Vagina (tissue), 2 donors: ENCODE results near the gene GOLGA3. TPM values are rescaled to one million over a fixed set of nuclear protein-coding genes. Genes with fewer than 3 reads are reported as not detected.
"Not testable (repeated sequence)": the region's sequence is repeated elsewhere in the genome, so short reads cannot be mapped to it uniquely, and the experiment has no call there.

Experiments used
- DNase-seq, 2 donors: peaks; one replicate each; pipeline ENCODE4 v3.0.0-alpha.2; 2017; ENCODE audit errors: extremely low spot score in 2 of 2
- H3K27ac ChIP-seq: fragments of 200-600 bp; sonication (generic); one replicate; pipeline ENCODE4 v1.5.1; 2019
- H3K27me3 ChIP-seq: fragments of 200-600 bp; sonication (generic); one replicate; pipeline ENCODE4 v1.5.1; 2019
- H3K36me3 ChIP-seq, 2 donors: fragments of 200-600 bp; sonication (generic); one replicate each; pipeline ENCODE4 v1.5.1; 2017 to 2019
- H3K4me1 ChIP-seq: fragments of 200-600 bp; sonication (generic); one replicate; pipeline ENCODE4 v1.5.1; 2019
- H3K4me3 ChIP-seq, 2 donors: fragments of 200-600 bp; sonication (generic); 1 replicate in 1 of 2; 2 replicates in 1 of 2; pipeline ENCODE4 v1.5.1; 2016 to 2019
- H3K9me3 ChIP-seq: fragments of 200-600 bp; sonication (generic); one replicate; pipeline ENCODE4 v1.5.1; 2019
- CTCF ChIP-seq, 3 experiments: fragments of 450-650 bp in 2 of 3; fragments of 200-600 bp in 1 of 3; sonication (generic) in 1 of 3; IDR thresholded peaks; one replicate each; pipeline ENCODE4 v1.5.1; 2017 to 2019; ENCODE audit warnings: antibody characterized with exemption in 3 of 3, mild to moderate bottlenecking in 2 of 3, moderate library complexity in 2 of 3
- POLR2A ChIP-seq, 2 donors: fragments of 450-650 bp; IDR thresholded peaks; one replicate each; pipeline ENCODE4 v1.6.1; 2017; ENCODE audit warnings: antibody characterized with exemption in 2 of 2, mild to moderate bottlenecking in 2 of 2, moderate library complexity in 2 of 2
- POLR2AphosphoS5 ChIP-seq, 2 donors: sonication (generic); formaldehyde crosslinking; IDR thresholded peaks; one replicate each; pipeline ENCODE4 v1.9.0; 2017; ENCODE audit warnings: antibody characterized with exemption in 2 of 2, mild to moderate bottlenecking in 2 of 2, low read depth in 1 of 2; ENCODE audit not compliant: insufficient read depth in 1 of 2
- intact Hi-C: fragments of 100-400 bp; cut with DNase I; formaldehyde crosslinking; loops from one replicate; pipeline ENCODE4 v1.15.1; 2023
- total RNA-seq: library from RNA; depleted of rRNA; stranded (reverse); fragments of >200 nt; gene quantifications from one replicate; pipeline ENCODE4 v1.2.3, GENCODE V29; 2016

The GOLGA3 gene
- total RNA-seq, 1 donor from 2014 or later: 49.8 TPM

GRCh38 chr12:132797820-132798570 is 30.7 kb downstream of the GOLGA3 start:
- no peak overlapping the region for H3K27ac ChIP-seq
- DNase-seq: no peak
- H3K4me3 ChIP-seq: no peak overlapping the region
- no peaks in the 10 kb centered on the region for H3K9me3 ChIP-seq
- TF ChIP-seq POLR2A (IDR thresholded peaks at IDR 0.05): no peak
- TF ChIP-seq POLR2AphosphoS5 (IDR thresholded peaks at IDR 0.05; ENCODE audit: insufficient read depth in 1 of 2, low read depth in 1 of 2): no peak
- TF ChIP-seq CTCF (IDR thresholded peaks at IDR 0.05): no peak
- H3K27me3 ChIP-seq: no peaks in the 10 kb centered on the region
- H3K36me3 ChIP-seq: peaks cover 4 to 88% of the 10 kb centered on the region in 2 donors
- intact Hi-C loops: no loop called here
- H3K4me1 ChIP-seq: no peaks in the 10 kb centered on the region

GRCh38 chr12:132795847-132796246 is 32.8 kb downstream of the GOLGA3 start:
- H3K27me3 ChIP-seq: no peaks in the 10 kb centered on the region
- no peak overlapping the region for H3K27ac ChIP-seq
- H3K9me3 ChIP-seq: no peaks in the 10 kb centered on the region
- H3K4me3 ChIP-seq: no peak overlapping the region
- intact Hi-C loops: no loop called here
- no peaks in the 10 kb centered on the region for H3K4me1 ChIP-seq
- TF ChIP-seq CTCF (IDR thresholded peaks at IDR 0.05) (no peak), POLR2A (IDR thresholded peaks at IDR 0.05) (no peak), POLR2AphosphoS5 (IDR thresholded peaks at IDR 0.05; ENCODE audit: insufficient read depth in 1 of 2, low read depth in 1 of 2) (no peak)
- peaks cover 4 to 79% of the 10 kb centered on the region in 2 donors for H3K36me3 ChIP-seq
- DNase-seq: no peak

- H3K36me3 ChIP-seq: peaks cover 0 to 76% of the 10 kb centered on the region in 2 donors
- DNase-seq, H3K9me3 ChIP-seq, H3K27me3 ChIP-seq, intact Hi-C loops, H3K4me3 ChIP-seq, H3K4me1 ChIP-seq, H3K27ac ChIP-seq: not testable (repeated sequence)
Measured at GRCh38 chr12:132791940-132792339, 36.7 kb downstream of the GOLGA3 start.

- Histone ChIP-seq H3K4me1 (no peaks in the 10 kb centered on the region), H3K9me3 (no peaks in the 10 kb centered on the region), H3K4me3 (no peak overlapping the region), H3K27me3 (no peaks in the 10 kb centered on the region), H3K27ac (no peak overlapping the region), H3K36me3 (peaks cover 0 to 75% of the 10 kb centered on the region in 2 donors)
- TF ChIP-seq POLR2AphosphoS5 (IDR thresholded peaks at IDR 0.05; ENCODE audit: insufficient read depth in 1 of 2, low read depth in 1 of 2): no peak
- TF ChIP-seq POLR2A (IDR thresholded peaks at IDR 0.05): no peak
- TF ChIP-seq CTCF (IDR thresholded peaks at IDR 0.05): no peak
- intact Hi-C loops: no loop called here
- DNase-seq: no peak
Measured at GRCh38 chr12:132789099-132789471, 39.6 kb downstream of the GOLGA3 start.

GRCh38 chr12:132788375-132789098 is 40.1 kb downstream of the GOLGA3 start:
- Histone ChIP-seq H3K4me1 (no peaks in the 10 kb centered on the region), H3K9me3 (no peaks in the 10 kb centered on the region), H3K4me3 (no peak overlapping the region), H3K27me3 (no peaks in the 10 kb centered on the region), H3K36me3 (peaks cover 0 to 75% of the 10 kb centered on the region in 2 donors), H3K27ac (no peak overlapping the region)
- no peak for DNase-seq
- TF ChIP-seq CTCF (IDR thresholded peaks at IDR 0.05): no peak
- no peak for TF ChIP-seq POLR2A (IDR thresholded peaks at IDR 0.05)
- no peak for TF ChIP-seq POLR2AphosphoS5 (IDR thresholded peaks at IDR 0.05; ENCODE audit: insufficient read depth in 1 of 2, low read depth in 1 of 2)
- intact Hi-C loops: no loop called here
